Gastrocnemius medialis (tissue), 4 donors: ENCODE measurements around the gene ZNF521. TPM values are rescaled to one million over a fixed set of nuclear protein-coding genes. Genes with fewer than 3 reads are reported as not detected.

Experiments used
- ATAC-seq, 2 donors: fragments of 150-250 bp; one replicate each; pipeline ENCODE4 v1.9.1; 2016
- DNase-seq, 2 donors: peaks; one replicate each; pipeline ENCODE4 v3.0.0-alpha.2; 2019
- H3K27ac ChIP-seq, 4 donors: fragments of 200-600 bp; sonication (generic); 1 replicate in 1 of 4; 2 replicates in 3 of 4; pipeline ENCODE4 v1.5.1; 2016 to 2018; ENCODE audit warnings: mild to moderate bottlenecking in 2 of 4, moderate library complexity in 1 of 4
- H3K27me3 ChIP-seq, 3 donors: fragments of 200-600 bp; sonication (generic) in 2 of 3; 1 replicate in 1 of 3; 2 replicates in 2 of 3; pipeline versions ENCODE4 v1.5.1 to v1.6.0; 2016 to 2019; ENCODE audit warnings: mild to moderate bottlenecking in 1 of 3, moderate library complexity in 1 of 3
- H3K36me3 ChIP-seq, 2 donors: fragments of 200-600 bp; sonication (generic) in 1 of 2; one replicate each; pipeline ENCODE4 v1.5.1; 2017 to 2018
- H3K4me1 ChIP-seq, 2 donors: fragments of 200-600 bp; sonication (generic) in 1 of 2; one replicate each; pipeline ENCODE4 v1.5.1; 2016 to 2017; ENCODE audit warnings: mild to moderate bottlenecking in 2 of 2
- H3K4me3 ChIP-seq, 4 donors: fragments of 200-600 bp; sonication (generic) in 3 of 4; 1 replicate in 1 of 4; 2 replicates in 3 of 4; pipeline ENCODE4 v1.5.1; 2016 to 2019; ENCODE audit warnings: mild to moderate bottlenecking in 2 of 4
- H3K9me3 ChIP-seq, 3 donors: fragments of 200-600 bp; sonication (generic) in 2 of 3; 1 replicate in 1 of 3; 2 replicates in 2 of 3; pipeline ENCODE4 v1.5.1; 2016 to 2019
- POLR2A ChIP-seq, 2 donors: fragments of 450-650 bp; IDR thresholded peaks; one replicate each; pipeline ENCODE4 v1.6.1; 2017; ENCODE audit warnings: antibody characterized with exemption in 2 of 2, mild to moderate bottlenecking in 2 of 2, moderate library complexity in 2 of 2
- in situ Hi-C, 4 donors: fragments of 200-750 bp; cut with MboI; loops; one replicate each; pipeline versions ENCODE4 v1.15.0 to v1.8.0; 2017; ENCODE audit warnings: low sequenced_read_pairs in 4 of 4
- intact Hi-C: fragments of 100-400 bp; cut with DNase I; formaldehyde crosslinking; loops from one replicate; pipeline ENCODE4 v1.15.1; 2023; ENCODE audit warnings: low total_unique reads
- total RNA-seq, 4 donors: library from RNA; depleted of rRNA; stranded (reverse); fragments of >200 nt; gene quantifications; one replicate each; pipeline versions ENCODE4 v1.1.0 to v1.2.3, GENCODE V29; 2016
- TF ChIP-seq, protein P1 (sequence below), 5 experiments: fragments of 450-650 bp in 3 of 5; fragments of 200-600 bp in 2 of 5; sonication (generic) in 2 of 5; IDR thresholded peaks in 4 of 5; conservative IDR thresholded peaks in 1 of 5; 1 replicate in 4 of 5; 2 replicates in 1 of 5; pipeline ENCODE4 v1.5.1; 2016 to 2019; ENCODE audit warnings: antibody characterized with exemption in 5 of 5, mild to moderate bottlenecking in 3 of 5, moderate library complexity in 3 of 5

Gene ZNF521
- total RNA-seq, 4 donors from 2014 or later = 3.5 to 15.6 (median 4.7) TPM

DNA sequence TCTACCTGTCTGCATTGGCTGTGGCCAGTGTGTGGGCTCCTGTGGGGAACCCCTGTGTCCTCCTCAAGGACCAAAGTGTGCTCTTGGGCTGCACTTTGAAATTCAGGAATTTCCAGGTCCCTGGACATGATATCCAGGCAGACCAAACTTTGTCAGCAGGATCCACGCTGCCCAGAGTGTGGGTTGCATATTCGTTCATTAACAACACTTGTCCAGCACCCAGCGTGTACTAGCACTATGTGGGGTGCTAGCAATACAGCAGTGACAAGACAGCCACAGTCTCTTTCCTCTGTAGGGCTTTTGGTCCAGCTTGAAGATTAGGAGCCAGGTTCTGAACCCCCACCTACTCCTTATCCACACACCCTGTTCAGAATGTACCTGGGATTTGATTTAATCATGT, 304.5 kb downstream of the ZNF521 start:
- Histone ChIP-seq H3K4me1 (peaks cover 0 to 10% of the 10 kb centered on the region in 2 donors), H3K27me3 (no peaks in the 10 kb centered on the region), H3K27ac (no peak overlapping the region), H3K4me3 (no peak overlapping the region), H3K36me3 (no peaks in the 10 kb centered on the region), H3K9me3 (no peaks in the 10 kb centered on the region)
- TF ChIP-seq POLR2A (IDR thresholded peaks at IDR 0.05) = no peak
- TF ChIP-seq, protein P1, sequence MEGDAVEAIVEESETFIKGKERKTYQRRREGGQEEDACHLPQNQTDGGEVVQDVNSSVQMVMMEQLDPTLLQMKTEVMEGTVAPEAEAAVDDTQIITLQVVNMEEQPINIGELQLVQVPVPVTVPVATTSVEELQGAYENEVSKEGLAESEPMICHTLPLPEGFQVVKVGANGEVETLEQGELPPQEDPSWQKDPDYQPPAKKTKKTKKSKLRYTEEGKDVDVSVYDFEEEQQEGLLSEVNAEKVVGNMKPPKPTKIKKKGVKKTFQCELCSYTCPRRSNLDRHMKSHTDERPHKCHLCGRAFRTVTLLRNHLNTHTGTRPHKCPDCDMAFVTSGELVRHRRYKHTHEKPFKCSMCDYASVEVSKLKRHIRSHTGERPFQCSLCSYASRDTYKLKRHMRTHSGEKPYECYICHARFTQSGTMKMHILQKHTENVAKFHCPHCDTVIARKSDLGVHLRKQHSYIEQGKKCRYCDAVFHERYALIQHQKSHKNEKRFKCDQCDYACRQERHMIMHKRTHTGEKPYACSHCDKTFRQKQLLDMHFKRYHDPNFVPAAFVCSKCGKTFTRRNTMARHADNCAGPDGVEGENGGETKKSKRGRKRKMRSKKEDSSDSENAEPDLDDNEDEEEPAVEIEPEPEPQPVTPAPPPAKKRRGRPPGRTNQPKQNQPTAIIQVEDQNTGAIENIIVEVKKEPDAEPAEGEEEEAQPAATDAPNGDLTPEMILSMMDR (IDR thresholded peaks at IDR 0.05 in 4 of 5, conservative IDR thresholded peaks at IDR 0.05 in 1 of 5) = no peak
- intact Hi-C loops = no loop called here
- in situ Hi-C loops = no loop called here
- ATAC-seq = no peak
- no peak for DNase-seq

DNA sequence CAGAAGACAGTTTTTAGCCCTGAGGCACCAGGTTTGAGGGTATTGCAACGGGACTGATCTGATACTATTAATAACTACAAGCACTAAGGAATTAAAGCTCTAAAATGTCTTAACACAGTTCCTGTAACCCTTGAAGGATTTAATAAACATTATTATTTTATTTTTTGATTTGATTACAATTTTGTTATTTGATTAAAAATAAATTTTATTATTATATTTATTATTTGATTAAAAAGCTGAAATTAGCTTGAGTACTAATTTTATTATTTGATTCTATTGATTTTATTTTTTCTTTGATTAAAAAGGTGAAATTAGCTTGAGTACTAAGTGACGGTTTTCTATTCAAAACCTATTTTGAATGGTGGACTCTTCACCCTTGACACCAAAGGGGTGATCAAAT, 307.3 kb downstream of the ZNF521 start:
- no peak for ATAC-seq
- H3K9me3 ChIP-seq = no peaks in the 10 kb centered on the region
- TF ChIP-seq, protein P1 (IDR thresholded peaks at IDR 0.05 in 4 of 5, conservative IDR thresholded peaks at IDR 0.05 in 1 of 5) = no peak
- TF ChIP-seq POLR2A (IDR thresholded peaks at IDR 0.05) = no peak
- no peak for DNase-seq
- in situ Hi-C loops = no loop called here
- H3K27me3 ChIP-seq = no peaks in the 10 kb centered on the region
- H3K36me3 ChIP-seq = no peaks in the 10 kb centered on the region
- peaks cover 0 to 17% of the 10 kb centered on the region in 2 donors for H3K4me1 ChIP-seq
- no peak overlapping the region for H3K4me3 ChIP-seq
- no peak overlapping the region for H3K27ac ChIP-seq
- intact Hi-C loops = no loop called here

DNA sequence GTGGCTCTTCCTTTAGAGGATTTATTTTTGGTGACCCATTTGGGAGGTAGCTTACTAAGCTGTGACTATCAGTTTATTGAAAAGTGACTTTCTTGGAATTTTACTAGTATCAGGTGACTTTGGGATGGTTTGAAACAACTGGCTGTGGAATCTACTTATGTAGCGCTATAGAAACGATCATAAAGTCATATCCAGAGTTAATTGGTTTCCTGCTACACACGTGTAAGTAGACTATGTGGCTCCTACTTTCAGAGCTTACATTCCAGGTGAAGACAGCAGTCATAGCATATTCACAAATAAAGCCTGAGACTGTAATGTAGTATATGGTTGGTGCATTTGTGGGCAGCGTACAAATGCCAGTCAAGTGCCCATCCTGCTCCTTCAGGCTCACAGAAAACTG, 308.9 kb downstream of the ZNF521 start:
- ATAC-seq = no peak
- TF ChIP-seq, protein P1 (IDR thresholded peaks at IDR 0.05 in 4 of 5, conservative IDR thresholded peaks at IDR 0.05 in 1 of 5) = no peak
- TF ChIP-seq POLR2A (IDR thresholded peaks at IDR 0.05) = no peak

DNA sequence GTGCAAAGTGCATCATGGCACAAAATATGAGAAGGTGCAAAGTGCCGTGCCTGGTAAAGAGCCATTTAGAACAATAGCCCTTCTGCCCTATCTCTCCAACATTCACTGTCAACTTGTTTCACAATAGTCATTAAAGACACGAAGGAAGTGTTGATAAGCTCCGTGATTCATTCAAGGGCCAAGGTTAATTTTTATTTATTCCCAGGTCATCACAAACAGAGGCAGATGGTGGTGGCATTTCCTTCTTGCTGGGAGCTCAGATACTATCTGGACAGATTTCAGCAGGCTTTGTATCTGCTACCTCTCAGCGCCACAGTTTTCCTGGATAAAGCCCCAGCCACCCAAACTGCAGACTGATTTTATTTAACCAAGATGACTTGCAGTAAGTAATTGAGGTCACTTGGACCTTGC, 309.3 kb downstream of the ZNF521 start:
- Histone ChIP-seq H3K27me3 (no peaks in the 10 kb centered on the region), H3K27ac (no peak overlapping the region), H3K4me3 (no peak overlapping the region), H3K4me1 (peaks cover 0 to 17% of the 10 kb centered on the region in 2 donors), H3K9me3 (no peaks in the 10 kb centered on the region), H3K36me3 (no peaks in the 10 kb centered on the region)
- no peak for TF ChIP-seq POLR2A (IDR thresholded peaks at IDR 0.05)
- TF ChIP-seq, protein P1 (IDR thresholded peaks at IDR 0.05 in 4 of 5, conservative IDR thresholded peaks at IDR 0.05 in 1 of 5) = no peak
- in situ Hi-C loops (no loop called here), intact Hi-C loops (no loop called here)
- DNase-seq (no peak), ATAC-seq (peak in 1 of 2 donors; percentile 62)

More for the DNA sequence above, 308.9 kb downstream of the ZNF521 start:
- H3K4me1 ChIP-seq = peaks cover 0 to 17% of the 10 kb centered on the region in 2 donors
- DNase-seq = no peak
- no peaks in the 10 kb centered on the region for H3K9me3 ChIP-seq
- no peaks in the 10 kb centered on the region for H3K36me3 ChIP-seq
- intact Hi-C loops (no loop called here), in situ Hi-C loops (no loop called here)
- H3K4me3 ChIP-seq = no peak overlapping the region
- no peaks in the 10 kb centered on the region for H3K27me3 ChIP-seq
- H3K27ac ChIP-seq = no peak overlapping the region

DNA sequence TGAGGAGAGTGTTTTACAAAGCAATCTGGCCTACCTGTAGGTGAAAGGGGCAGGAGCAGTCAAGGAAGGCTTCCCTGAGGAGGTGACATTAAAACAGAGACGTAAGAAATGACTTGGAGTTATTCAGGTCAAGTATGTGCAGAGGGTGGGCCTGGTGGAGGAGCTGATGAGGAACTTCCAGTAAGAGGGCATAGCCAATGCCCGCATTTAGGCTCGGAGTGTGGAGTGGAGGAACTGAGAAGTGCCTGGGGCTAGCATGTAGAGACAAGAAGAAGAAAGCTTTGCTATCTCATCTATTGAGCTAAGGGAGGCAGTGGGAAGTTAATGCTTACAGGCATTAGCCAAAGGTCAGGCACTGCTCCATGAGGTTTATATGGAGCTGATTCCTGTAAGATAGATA, 312.2 kb downstream of the ZNF521 start:
- intact Hi-C loops = loop anchor here (2.0 kb wide), 1 partner anchor 33 kb away; no protein-coding TSS in a partner anchor
- in situ Hi-C loops = no loop called here
- ATAC-seq = no peak

More for the DNA sequence above, 312.2 kb downstream of the ZNF521 start:
- TF ChIP-seq POLR2A (IDR thresholded peaks at IDR 0.05) = no peak
- TF ChIP-seq, protein P1 (IDR thresholded peaks at IDR 0.05 in 4 of 5, conservative IDR thresholded peaks at IDR 0.05 in 1 of 5) = no peak
- no peaks in the 10 kb centered on the region for H3K27me3 ChIP-seq
- H3K4me1 ChIP-seq = peaks cover 0 to 17% of the 10 kb centered on the region in 2 donors
- no peaks in the 10 kb centered on the region for H3K36me3 ChIP-seq
- DNase-seq = no peak
- no peak overlapping the region for H3K4me3 ChIP-seq
- H3K9me3 ChIP-seq = no peaks in the 10 kb centered on the region
- H3K27ac ChIP-seq = no peak overlapping the region
